C4-2B (cell line): Measurements from ENCODE around the gene UGT1A7.

Source experiments
- H3K27ac ChIP-seq: fragments of 450-650 bp; 2 replicates; pipeline ENCODE4 v1.5.1; 2017
- CTCF ChIP-seq: fragments of 450-650 bp; conservative IDR thresholded peaks from 2 replicates; pipeline ENCODE4 v1.5.1; 2017; ENCODE audit warnings: mild to moderate bottlenecking
- ZFX ChIP-seq: fragments of 450-650 bp; IDR thresholded peaks from 2 replicates; pipeline ENCODE4 v1.6.1; 2017

UGT1A7 gene

GRCh38 chr2:233821709-233822100, 140.0 kb downstream of the UGT1A7 start:
- TF ChIP-seq ZFX, result no peak
- no peak for TF ChIP-seq CTCF

GRCh38 chr2:233822101-233822771, 140.5 kb downstream of the UGT1A7 start:
- TF ChIP-seq ZFX (no peak), CTCF (no peak)
- no peak overlapping the region for H3K27ac ChIP-seq

More at GRCh38 chr2:233821709-233822100, 140.0 kb downstream of the UGT1A7 start:
- no peak overlapping the region for H3K27ac ChIP-seq
